Testis (tissue), 2 donors: Measurements from ENCODE around the gene NR6A1.

Source experiments
- POLR2A ChIP-seq: fragments of 450-650 bp; IDR thresholded peaks from one replicate; pipeline ENCODE4 v1.6.1; 2017; ENCODE audit warnings: antibody characterized with exemption, mild to moderate bottlenecking, moderate library complexity
- TF ChIP-seq, protein P1 (sequence below), 3 experiments: fragments of 450-650 bp in 2 of 3; fragments of 200-600 bp in 1 of 3; sonication (generic) in 1 of 3; IDR thresholded peaks; one replicate each; pipeline ENCODE4 v1.5.1; 2016 to 2019; ENCODE audit warnings: antibody characterized with exemption in 3 of 3, mild to moderate bottlenecking in 2 of 3, moderate library complexity in 1 of 3

DNA sequence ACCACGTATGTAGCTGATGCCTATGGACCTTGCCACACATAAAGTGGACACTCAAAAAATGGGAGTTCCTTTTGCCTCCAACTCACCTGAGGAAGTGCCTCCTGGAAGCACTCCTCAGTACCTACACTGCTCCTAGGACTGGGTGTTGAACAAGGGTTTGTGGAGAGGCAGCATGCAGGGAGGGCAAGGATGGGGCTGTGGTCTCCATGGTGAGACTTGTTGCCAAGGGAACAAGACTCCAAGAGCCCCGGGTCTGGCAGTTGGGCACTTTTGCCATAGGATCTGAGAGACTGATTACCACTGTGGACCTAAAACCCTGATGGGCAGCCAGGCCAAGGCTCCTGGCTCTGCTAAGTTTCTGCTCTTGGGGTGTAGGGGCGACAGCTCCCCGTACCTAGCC lies 257.0 kb downstream of the NR6A1 start:
- TF ChIP-seq, protein P1, sequence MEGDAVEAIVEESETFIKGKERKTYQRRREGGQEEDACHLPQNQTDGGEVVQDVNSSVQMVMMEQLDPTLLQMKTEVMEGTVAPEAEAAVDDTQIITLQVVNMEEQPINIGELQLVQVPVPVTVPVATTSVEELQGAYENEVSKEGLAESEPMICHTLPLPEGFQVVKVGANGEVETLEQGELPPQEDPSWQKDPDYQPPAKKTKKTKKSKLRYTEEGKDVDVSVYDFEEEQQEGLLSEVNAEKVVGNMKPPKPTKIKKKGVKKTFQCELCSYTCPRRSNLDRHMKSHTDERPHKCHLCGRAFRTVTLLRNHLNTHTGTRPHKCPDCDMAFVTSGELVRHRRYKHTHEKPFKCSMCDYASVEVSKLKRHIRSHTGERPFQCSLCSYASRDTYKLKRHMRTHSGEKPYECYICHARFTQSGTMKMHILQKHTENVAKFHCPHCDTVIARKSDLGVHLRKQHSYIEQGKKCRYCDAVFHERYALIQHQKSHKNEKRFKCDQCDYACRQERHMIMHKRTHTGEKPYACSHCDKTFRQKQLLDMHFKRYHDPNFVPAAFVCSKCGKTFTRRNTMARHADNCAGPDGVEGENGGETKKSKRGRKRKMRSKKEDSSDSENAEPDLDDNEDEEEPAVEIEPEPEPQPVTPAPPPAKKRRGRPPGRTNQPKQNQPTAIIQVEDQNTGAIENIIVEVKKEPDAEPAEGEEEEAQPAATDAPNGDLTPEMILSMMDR (IDR thresholded peaks at IDR 0.05), result no peak
- no peak for TF ChIP-seq POLR2A
